Small intestine (tissue), 7 donors: Measurements from ENCODE around the gene HLA-G. TPM values are rescaled to one million over a fixed set of nuclear protein-coding genes. Genes with fewer than 3 reads are reported as not detected.
"Not testable (repeated sequence)": the region's sequence is repeated elsewhere in the genome, so short reads cannot be mapped to it uniquely, and the experiment has no call there.

Experiments used
- DNase-seq, 2 donors: peaks; one replicate each; pipeline versions ENCODE4 v3.0.0 to v3.0.0-alpha.2; 2013
- FAIRE-seq: peaks from 2 replicates; lab custom pipeline; 2012; peaks lifted over from hg19 to GRCh38; lab: Jason Lieb, UNC
- H3K27ac ChIP-seq, 3 donors: one replicate each; pipeline ENCODE4 v1.5.1; 2013; ENCODE audit warnings: low read length in 2 of 3, mild to moderate bottlenecking in 2 of 3, control low read depth in 1 of 3, inconsistent platforms in 1 of 3, low read depth in 1 of 3, moderate library complexity in 1 of 3
- H3K27me3 ChIP-seq, 3 donors: one replicate each; pipeline ENCODE4 v1.6.1; 2013; ENCODE audit warnings: low read length in 3 of 3, inconsistent platforms in 1 of 3; ENCODE audit not compliant: control insufficient read depth in 3 of 3, insufficient read depth in 3 of 3
- H3K36me3 ChIP-seq, 3 donors: one replicate each; pipeline ENCODE4 v1.6.1; 2013; ENCODE audit warnings: low read length in 3 of 3, inconsistent platforms in 1 of 3, low read depth in 1 of 3, mild to moderate bottlenecking in 1 of 3, moderate library complexity in 1 of 3; ENCODE audit not compliant: control insufficient read depth in 3 of 3, insufficient read depth in 2 of 3
- H3K4me1 ChIP-seq, 3 donors: one replicate each; pipeline ENCODE4 v1.6.1; 2013; ENCODE audit warnings: low read length in 2 of 3, inconsistent platforms in 1 of 3, low read depth in 1 of 3, mild to moderate bottlenecking in 1 of 3, moderate library complexity in 1 of 3; ENCODE audit not compliant: control insufficient read depth in 3 of 3, insufficient read depth in 2 of 3
- H3K4me3 ChIP-seq, 3 donors: one replicate each; pipeline ENCODE4 v1.5.1; 2013; ENCODE audit warnings: low read length in 3 of 3, control low read depth in 1 of 3, inconsistent platforms in 1 of 3, low read depth in 1 of 3, mild to moderate bottlenecking in 1 of 3, moderate library complexity in 1 of 3
- H3K9me3 ChIP-seq, 2 donors: one replicate each; pipeline ENCODE4 v1.6.1; 2013; ENCODE audit warnings: low read depth in 1 of 2, low read length in 1 of 2; ENCODE audit not compliant: control insufficient read depth in 2 of 2, insufficient read depth in 1 of 2
- WGBS, 3 donors: extraction: QIAGEN DNeasy Blood & Tissue Kit; methylation state at CpG; one replicate each; pipeline ENCODE4 v1.1.7; 2013; 5-methylcytosine and 5-hydroxymethylcytosine counted together
- polyA plus RNA-seq, 4 donors: library from polyadenylated mRNA; stranded (reverse) in 3 of 4; unstranded in 1 of 4; fragments of 200-250 nt in 3 of 4; fragments of 120-200 nt in 1 of 4; gene quantifications; one replicate each; pipeline versions ENCODE4 v1.2.1 to v1.2.3, GENCODE V29; 2013
- donor health status: healthy with polysubstance abuse.
- donor health status: control.
- donor health status: control.
- donor health status: Bipolar disorder and iron deficiency.
- donor health status: healthy.

Gene HLA-G
- polyA plus RNA-seq, 4 donors, result 0.21 to 5.6 (median 0.85) TPM; not detected in 1

DNA sequence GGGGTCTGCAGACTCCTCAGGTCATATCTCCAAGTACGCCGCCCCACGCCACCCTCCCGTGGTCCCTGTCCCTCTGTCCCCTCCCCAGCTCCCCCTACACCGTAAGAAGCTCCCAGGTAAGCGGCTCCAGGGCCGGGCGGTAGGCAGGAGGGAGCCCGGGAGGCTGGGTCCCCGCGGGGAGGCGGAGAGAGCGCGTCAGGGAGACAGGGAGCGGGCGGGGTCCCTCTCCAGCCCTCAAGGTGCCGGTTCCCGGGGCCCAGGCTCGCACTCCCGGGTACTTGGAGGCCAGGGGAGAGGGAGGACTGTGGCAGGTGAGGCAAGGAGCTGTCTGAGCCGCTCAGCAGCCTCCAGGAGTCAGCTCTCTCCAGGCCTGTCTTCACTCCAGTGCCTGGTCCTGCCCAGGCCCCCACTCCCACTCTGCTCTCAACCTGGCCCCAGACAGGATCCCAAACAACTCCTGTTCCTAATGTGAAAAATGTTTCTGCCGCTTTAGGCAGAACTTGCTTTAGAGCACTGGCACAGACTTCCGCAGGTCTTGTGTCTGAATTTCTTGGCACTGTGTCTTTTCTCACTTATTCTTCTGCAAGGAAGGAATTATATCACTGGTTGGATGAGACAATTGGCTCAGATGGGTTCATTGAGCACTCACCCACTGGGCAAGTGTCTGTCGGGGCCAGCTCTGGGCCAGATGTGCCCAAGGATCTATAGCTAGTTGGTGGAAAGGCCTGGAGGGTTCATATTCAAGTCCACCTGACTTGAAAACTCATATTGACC lies 36.6 kb downstream of the HLA-G start:
- H3K27me3 ChIP-seq, result peaks cover 0 to 62% (median 11%) of the 10 kb centered on the region in 3 donors
- H3K27ac ChIP-seq, result no peak overlapping the region
- H3K4me1 ChIP-seq, result peaks cover 0 to 7% (median 0%) of the 10 kb centered on the region in 3 donors
- DNase-seq (peak in 1 of 2 donors; percentile 17), FAIRE-seq (no peak)
- no peaks in the 10 kb centered on the region for H3K9me3 ChIP-seq
- H3K36me3 ChIP-seq, result no peaks in the 10 kb centered on the region
- H3K4me3 ChIP-seq, result no peak overlapping the region
- WGBS, 3 donors, result 21 to 40% (median 25%) methylated on average over 20 to 24 of the region's 24 CpGs

DNA sequence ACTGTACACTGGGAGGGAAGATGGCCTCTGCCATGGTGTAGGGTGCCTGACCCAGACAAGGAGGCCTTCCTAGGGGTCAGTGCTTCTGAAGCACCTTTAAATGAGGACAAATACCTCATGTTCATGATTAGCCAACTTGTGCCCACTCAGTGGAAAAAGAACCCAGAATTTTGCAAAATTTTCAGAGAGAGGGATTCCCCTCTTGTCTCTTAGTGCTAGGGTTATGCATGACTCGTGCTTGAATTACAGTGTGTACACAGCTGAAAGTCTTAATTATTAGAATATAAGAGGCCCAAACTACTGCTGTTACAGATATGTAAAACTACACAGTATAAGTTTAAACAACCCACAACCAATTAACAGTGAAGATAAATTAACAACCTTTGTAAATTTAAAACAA lies 38.0 kb downstream of the HLA-G start:
- Histone ChIP-seq H3K4me3 (no peak overlapping the region), H3K4me1 (peaks cover 0 to 7% (median 0%) of the 10 kb centered on the region in 3 donors), H3K27me3 (peaks cover 0 to 59% (median 11%) of the 10 kb centered on the region in 3 donors), H3K36me3 (no peaks in the 10 kb centered on the region), H3K27ac (no peak overlapping the region), H3K9me3 (no peaks in the 10 kb centered on the region)
- FAIRE-seq, result no peak
- WGBS, 3 donors, result 27 to 47% (median 31%) methylated on average over 1 of the region's 1 CpG
- no peak for DNase-seq

DNA sequence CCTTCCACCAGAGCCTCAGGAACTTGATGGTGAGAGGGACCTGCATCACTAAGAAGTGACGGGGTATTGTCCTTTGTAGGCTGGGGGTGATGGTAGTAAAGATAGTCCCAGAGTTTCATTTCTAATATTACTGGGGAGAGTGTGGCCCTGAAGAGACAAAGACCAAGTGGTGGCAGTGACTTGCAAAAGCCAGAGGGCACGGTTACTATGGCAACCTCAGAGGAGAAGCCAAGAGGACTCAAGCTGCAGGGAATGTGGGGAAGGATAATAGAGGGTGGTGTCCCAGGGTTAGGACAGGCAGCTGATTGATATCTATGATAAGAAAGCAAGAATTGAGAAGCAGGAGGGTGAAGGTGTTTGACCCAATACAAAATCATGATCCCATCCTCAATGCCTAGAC lies 42.5 kb downstream of the HLA-G start:
- no peak for DNase-seq
- Histone ChIP-seq H3K27ac (no peak overlapping the region), H3K36me3 (no peaks in the 10 kb centered on the region), H3K9me3 (no peaks in the 10 kb centered on the region), H3K4me1 (no peaks in the 10 kb centered on the region), H3K4me3 (no peak overlapping the region), H3K27me3 (peaks cover 0 to 28% (median 2%) of the 10 kb centered on the region in 3 donors)
- 50 to 69% (median 52%) methylated on average over 2 of the region's 2 CpGs for WGBS, 3 donors
- FAIRE-seq, result no peak

- no peaks in the 10 kb centered on the region for H3K4me1 ChIP-seq
- FAIRE-seq (no peak), DNase-seq (no peak)
- no peaks in the 10 kb centered on the region for H3K36me3 ChIP-seq
- no peak overlapping the region for H3K4me3 ChIP-seq
- H3K27ac ChIP-seq, result no peak overlapping the region
- WGBS, 3 donors, result 56 to 87% (median 74%) methylated on average over 3 of the region's 3 CpGs
- peaks cover 0 to 11% (median under 1%) of the 10 kb centered on the region in 3 donors for H3K27me3 ChIP-seq
- H3K9me3 ChIP-seq, result no peaks in the 10 kb centered on the region
Measured at GRCh38 chr6:29872791-29873190, 45.2 kb downstream of the HLA-G start.

DNA sequence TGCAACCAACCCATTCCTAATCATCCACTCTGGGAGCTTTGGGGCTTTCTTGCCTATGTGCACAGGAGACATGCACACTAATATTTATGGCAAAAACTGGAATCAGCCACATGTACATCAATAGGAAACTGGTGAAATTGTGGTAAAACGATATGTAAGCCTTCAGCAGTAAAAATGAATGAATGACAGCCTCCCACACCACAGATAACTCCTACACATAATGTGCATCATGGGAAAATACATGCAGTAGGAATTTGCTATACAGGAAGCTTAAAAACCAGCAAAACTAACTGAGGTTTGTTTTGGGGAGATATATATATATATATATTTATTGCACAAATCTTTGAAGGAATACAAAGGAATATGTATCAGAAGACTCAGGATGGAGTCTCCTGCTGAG lies 47.6 kb downstream of the HLA-G start:
- no peaks in the 10 kb centered on the region for H3K4me1 ChIP-seq
- DNase-seq (no peak), FAIRE-seq (no peak)
- H3K4me3 ChIP-seq, result no peak overlapping the region
- no peaks in the 10 kb centered on the region for H3K9me3 ChIP-seq
- H3K36me3 ChIP-seq, result no peaks in the 10 kb centered on the region
- no peak overlapping the region for H3K27ac ChIP-seq
- WGBS, 3 donors, result 85 to 100% (median 90%) methylated on average over 1 of the region's 1 CpG
- no peaks in the 10 kb centered on the region for H3K27me3 ChIP-seq

DNA sequence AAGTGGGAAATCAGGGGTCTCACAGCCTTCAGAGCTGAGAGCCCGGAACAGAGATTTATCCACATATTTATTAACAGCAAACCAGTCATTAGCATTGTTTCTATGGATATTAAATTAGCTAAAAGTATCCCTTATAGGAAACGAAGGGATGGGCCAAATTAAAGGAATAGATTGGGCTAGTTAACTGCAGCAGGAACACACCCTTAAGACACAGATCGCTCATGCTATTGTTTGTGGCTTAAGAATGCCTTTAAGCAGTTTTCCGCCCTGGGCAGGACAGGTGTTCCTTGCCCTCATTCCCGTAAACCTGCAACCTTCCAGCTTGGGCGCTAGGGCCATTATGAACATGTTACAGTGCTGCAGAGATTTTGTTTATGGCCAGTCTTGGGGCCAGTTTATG lies 48.1 kb downstream of the HLA-G start:
- not testable (repeated sequence) for H3K36me3 ChIP-seq, H3K27ac ChIP-seq, H3K9me3 ChIP-seq, DNase-seq, H3K4me1 ChIP-seq, FAIRE-seq, H3K4me3 ChIP-seq, H3K27me3 ChIP-seq
- WGBS, 3 donors, result 71 to 76% methylated on average over 6 of the region's 6 CpGs; no CpG with 5 or more reads in 1 of the 3 donors

Other genes with a start within 250 kb of the HLA-G start
- not detected for gene OR2H2, start 242.7 kb upstream of the HLA-G start, polyA plus RNA-seq
- 10 to 100 TPM in 2 of 4 donors, 1 to 10 TPM in 1, under 1 TPM in 1; 0.22 to 12.2 (median 7.1) TPM for gene GABBR1, start 194.6 kb upstream of the HLA-G start, polyA plus RNA-seq
- under 1 TPM in 1 of 4 donors, not detected in 3; 0.07 TPM for gene MOG, start 170.7 kb upstream of the HLA-G start, polyA plus RNA-seq
- 1 to 10 TPM in 1 of 4 donors, not detected in 3; 1.4 TPM for gene ZFP57, start 146.7 kb upstream of the HLA-G start, polyA plus RNA-seq
- 100 to 1,000 TPM in 3 of 4 donors, 1 to 10 TPM in 1; 7.1 to 564 (median 203) TPM for gene HLA-F, start 104.4 kb upstream of the HLA-G start, polyA plus RNA-seq
- 1,000 to 10,000 TPM in 2 of 4 donors, 100 to 1,000 TPM in 2; 314 to 1,584 (median 1,019) TPM for gene HLA-A, start 114.7 kb downstream of the HLA-G start, polyA plus RNA-seq
- 10 to 100 TPM; 42.7 to 78.4 (median 52.7) TPM for gene POLR1H, start 233.4 kb downstream of the HLA-G start, polyA plus RNA-seq
- 100 to 1,000 TPM in 2 of 4 donors, 10 to 100 TPM in 2; 65.9 to 111 (median 90.1) TPM for gene PPP1R11, start 239.4 kb downstream of the HLA-G start, polyA plus RNA-seq
- gene RNF39, start 247.9 kb downstream of the HLA-G start, polyA plus RNA-seq, result under 1 TPM; 0.18 to 0.78 (median 0.25) TPM